ENCODE measurements around the gene ARRB1. TPM values are rescaled to one million over a fixed set of nuclear protein-coding genes. Genes with fewer than 3 reads are reported as not detected.

Gene ARRB1
- total and polyA plus RNA-seq, 2 of the 13 experiments (the other 11 are each of a cell fraction or from before 2014, with no cell fraction given) = 22.5 to 35.7 TPM

- TF ChIP-seq ZNF512B (CRISPR knock-in tag; IDR thresholded peaks at IDR 0.05; ENCODE audit: borderline replicate concordance) (no peak), ZSCAN25 (CRISPR knock-in tag; IDR thresholded peaks at IDR 0.05) (peak; percentile 77; the same call in 1 of the 2 replicates), ATM (IDR thresholded peaks at IDR 0.05; ENCODE audit: borderline replicate concordance) (no peak), EP300 (IDR thresholded peaks at IDR 0.05; ENCODE audit: low read depth in 2 of 2, low read length in 2 of 2) (no peak), EP300 (CRISPR knock-in tag; IDR thresholded peaks at IDR 0.05; ENCODE audit: borderline replicate concordance) (peak; percentile 58), PITX1 (CRISPR knock-in tag; IDR thresholded peaks at IDR 0.05) (peak; percentile 58; the same call in 1 of the 2 replicates), TP53 (CRISPR knock-in tag; conservative IDR thresholded peaks at IDR 0.05) (peak; percentile 80; the same call in 1 of the 2 replicates), ZNF614 (CRISPR knock-in tag; IDR thresholded peaks at IDR 0.05; ENCODE audit: borderline replicate concordance) (peak; percentile 88), ZNF704 (CRISPR knock-in tag; IDR thresholded peaks at IDR 0.05; ENCODE audit: borderline replicate concordance) (no peak), ZMYM2 (CRISPR knock-in tag; IDR thresholded peaks at IDR 0.05) (no peak), USF2 (IDR thresholded peaks at IDR 0.05; ENCODE audit: low read depth, low read length) (no peak), USF2 (CRISPR knock-in tag; IDR thresholded peaks at IDR 0.05; ENCODE audit: borderline replicate concordance) (no peak), RBFOX2 (IDR thresholded peaks at IDR 0.05; ENCODE audit: low read depth, low read length) (no peak), THAP11 (CRISPR knock-in tag; IDR thresholded peaks at IDR 0.05) (peak; percentile 77), GLMP (CRISPR knock-in tag; IDR thresholded peaks at IDR 0.05; ENCODE audit: borderline replicate concordance) (no peak), MAFK (conservative IDR thresholded peaks at IDR 0.05 in 1 of 2, IDR thresholded peaks at IDR 0.05 in 1 of 2; ENCODE audit: low read length in 2 of 2) (no peak; a peak in 1 of 4 replicates), MYPOP (CRISPR knock-in tag; IDR thresholded peaks at IDR 0.05) (peak; percentile 82), ZFP36L2 (CRISPR knock-in tag; IDR thresholded peaks at IDR 0.05) (peak; percentile 98)
Observed at GRCh38 chr11:75214411-75214821, 137.0 kb downstream of the ARRB1 start (continued).
